ENCODE results near the gene ROBO3. TPM values are rescaled to one million over a fixed set of nuclear protein-coding genes. Genes with fewer than 3 reads are reported as not detected.

ROBO3 gene
- total RNA-seq, 4 donors from 2014 or later: 5.6 to 38.6 (median 17.0) TPM

DNA sequence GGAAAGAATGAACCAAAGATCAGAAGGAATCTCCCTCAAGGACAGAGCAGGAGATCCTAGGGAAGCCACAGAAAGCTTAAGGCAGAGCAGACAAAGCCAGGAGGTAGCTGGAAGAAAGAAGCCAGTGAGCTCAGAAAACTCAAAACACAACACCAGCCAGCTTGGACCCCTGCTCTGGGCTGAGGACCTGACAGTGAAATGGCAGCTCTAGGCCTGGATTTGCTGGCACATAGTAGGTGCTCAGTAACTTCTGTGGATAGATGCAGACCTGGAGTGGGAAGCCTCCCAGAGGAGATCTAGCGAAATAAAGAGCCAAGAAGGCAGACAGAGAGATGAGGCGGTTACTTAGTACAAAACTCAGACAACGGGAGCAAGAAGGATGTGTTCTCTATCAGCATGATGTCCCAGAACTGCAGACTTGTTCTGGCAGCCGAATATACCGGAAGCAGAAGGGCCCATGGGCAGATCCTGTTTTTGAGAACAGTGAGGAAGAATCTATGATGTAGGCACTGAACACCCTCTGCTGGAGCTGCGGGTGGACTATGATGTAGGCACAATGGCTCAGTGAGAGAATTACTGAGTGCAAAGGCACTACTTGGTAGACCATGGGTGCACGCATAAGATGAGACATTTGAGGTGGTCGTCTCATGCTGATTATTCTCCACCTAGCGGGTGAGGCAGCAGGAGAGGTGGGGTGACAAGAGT is 27.7 kb downstream of the ROBO3 start:
- no peaks in the 10 kb centered on the region for H3K36me3 ChIP-seq
- DNase-seq: no peak
- WGBS, 2 donors (ENCODE audit: low coverage in 1 of 2): 79 to 81% methylated on average over 7 to 9 of the region's 9 CpGs
- in situ Hi-C loops (cut with MboI; ENCODE audit: low pct_ligation_motif_present in 1 of 4, low pct_unique_long_range_greater_than_20kb in 1 of 4, low sequenced_read_pairs in 3 of 4) (no loop called here), intact Hi-C loops (cut with DNase I; ENCODE audit: low total_unique reads) (no loop called here)
- H3K4me3 ChIP-seq: no peak overlapping the region
- H3K27ac ChIP-seq: peak overlapping the region in 1 of 4 donors; percentile 12
- H3K4me1 ChIP-seq: no peaks in the 10 kb centered on the region
- TF ChIP-seq EP300 (IDR thresholded peaks at IDR 0.05; ENCODE audit: low read depth) (no peak), POLR2A (IDR thresholded peaks at IDR 0.05) (no peak), POLR2AphosphoS5 (IDR thresholded peaks at IDR 0.05) (no peak)
- TF ChIP-seq, protein P1, sequence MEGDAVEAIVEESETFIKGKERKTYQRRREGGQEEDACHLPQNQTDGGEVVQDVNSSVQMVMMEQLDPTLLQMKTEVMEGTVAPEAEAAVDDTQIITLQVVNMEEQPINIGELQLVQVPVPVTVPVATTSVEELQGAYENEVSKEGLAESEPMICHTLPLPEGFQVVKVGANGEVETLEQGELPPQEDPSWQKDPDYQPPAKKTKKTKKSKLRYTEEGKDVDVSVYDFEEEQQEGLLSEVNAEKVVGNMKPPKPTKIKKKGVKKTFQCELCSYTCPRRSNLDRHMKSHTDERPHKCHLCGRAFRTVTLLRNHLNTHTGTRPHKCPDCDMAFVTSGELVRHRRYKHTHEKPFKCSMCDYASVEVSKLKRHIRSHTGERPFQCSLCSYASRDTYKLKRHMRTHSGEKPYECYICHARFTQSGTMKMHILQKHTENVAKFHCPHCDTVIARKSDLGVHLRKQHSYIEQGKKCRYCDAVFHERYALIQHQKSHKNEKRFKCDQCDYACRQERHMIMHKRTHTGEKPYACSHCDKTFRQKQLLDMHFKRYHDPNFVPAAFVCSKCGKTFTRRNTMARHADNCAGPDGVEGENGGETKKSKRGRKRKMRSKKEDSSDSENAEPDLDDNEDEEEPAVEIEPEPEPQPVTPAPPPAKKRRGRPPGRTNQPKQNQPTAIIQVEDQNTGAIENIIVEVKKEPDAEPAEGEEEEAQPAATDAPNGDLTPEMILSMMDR (IDR thresholded peaks at IDR 0.05): no peak
- H3K27me3 ChIP-seq: no peaks in the 10 kb centered on the region
- no peaks in the 10 kb centered on the region for H3K9me3 ChIP-seq

DNA sequence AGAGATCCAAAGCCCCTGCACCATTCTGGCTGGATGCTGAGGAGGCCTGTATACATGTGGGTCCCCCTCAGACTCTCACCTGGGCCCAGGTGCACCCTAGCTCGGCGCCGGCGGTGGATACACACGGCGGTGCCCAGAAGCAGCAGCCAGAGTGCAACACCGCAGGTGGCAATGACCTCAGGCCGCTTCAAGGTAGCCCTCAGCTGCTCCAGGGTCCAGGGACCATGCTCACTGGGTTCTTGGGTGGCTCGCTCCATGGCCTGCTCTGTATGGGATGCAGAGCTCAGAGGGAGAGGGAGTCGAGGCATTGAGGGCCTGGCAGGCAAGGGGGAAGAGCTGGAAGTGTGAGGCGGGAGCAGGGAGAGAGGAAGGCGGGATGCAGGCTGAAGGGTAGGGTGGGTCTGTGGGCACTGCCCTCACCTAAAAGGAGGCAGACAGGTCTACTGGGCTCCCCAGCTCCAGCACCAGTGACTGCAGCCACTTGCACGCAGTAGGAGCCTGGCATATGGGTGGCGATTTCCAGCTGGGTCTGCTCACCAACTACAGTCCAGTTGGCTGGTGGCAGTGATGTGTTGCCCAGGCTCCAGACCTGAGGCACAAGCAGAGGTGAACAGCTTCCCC is 28.7 kb downstream of the ROBO3 start:
- DNase-seq: no peak
- in situ Hi-C loops (cut with MboI; ENCODE audit: low pct_ligation_motif_present in 1 of 4, low pct_unique_long_range_greater_than_20kb in 1 of 4, low sequenced_read_pairs in 3 of 4) (no loop called here), intact Hi-C loops (cut with DNase I; ENCODE audit: low total_unique reads) (no loop called here)
- Histone ChIP-seq H3K9me3 (no peaks in the 10 kb centered on the region), H3K4me3 (no peak overlapping the region), H3K4me1 (no peaks in the 10 kb centered on the region), H3K27me3 (no peaks in the 10 kb centered on the region), H3K36me3 (no peaks in the 10 kb centered on the region), H3K27ac (no peak overlapping the region)
- WGBS, 2 donors (ENCODE audit: low coverage in 1 of 2): 60 to 91% methylated on average over 1 to 10 of the region's 14 CpGs
- TF ChIP-seq POLR2AphosphoS5 (IDR thresholded peaks at IDR 0.05) (no peak), POLR2A (IDR thresholded peaks at IDR 0.05) (no peak), EP300 (IDR thresholded peaks at IDR 0.05; ENCODE audit: low read depth) (no peak)
- TF ChIP-seq, protein P1 (IDR thresholded peaks at IDR 0.05): no peak

DNA sequence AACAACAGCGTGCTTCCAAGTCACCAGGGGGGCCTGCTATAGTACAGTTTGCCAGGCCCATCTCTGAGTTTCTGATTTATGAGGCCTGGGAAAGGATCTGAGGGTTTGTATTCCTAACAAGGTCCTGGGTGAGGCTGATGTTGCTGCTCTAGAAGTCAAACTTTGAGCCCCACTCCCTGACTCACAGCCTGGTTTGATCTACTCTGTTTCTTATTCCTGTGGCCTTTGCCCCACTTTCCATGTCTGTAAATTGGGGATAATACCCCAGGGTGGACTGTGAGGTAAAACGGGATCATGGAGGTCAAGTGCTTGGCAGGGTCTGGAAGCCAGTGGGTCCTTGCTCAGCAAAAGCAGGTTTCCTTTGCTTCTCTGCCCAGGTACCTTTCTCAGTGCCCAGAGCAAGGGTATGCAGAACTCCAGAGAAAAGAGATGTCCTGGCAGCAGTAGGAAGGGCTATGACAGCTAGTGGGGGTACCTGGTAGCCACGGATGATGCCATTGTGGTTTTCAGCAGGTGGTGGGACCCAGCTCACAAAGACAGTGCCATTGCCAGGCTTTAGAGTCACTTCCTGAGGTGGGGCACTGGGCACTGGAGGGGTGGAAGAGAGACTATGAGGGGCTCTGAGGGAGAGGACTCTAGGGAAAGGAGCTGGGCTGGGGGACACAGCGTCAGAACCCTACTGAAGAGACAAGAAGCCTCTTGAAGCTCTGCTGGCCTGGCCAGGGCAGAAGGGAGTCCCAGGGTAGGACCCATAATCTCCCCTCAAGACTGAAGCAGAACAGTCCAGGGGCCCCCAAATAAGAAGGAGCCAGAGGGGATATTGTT is 29.6 kb downstream of the ROBO3 start:
- 58 to 100% methylated on average over 1 to 4 of the region's 4 CpGs for WGBS, 2 donors (ENCODE audit: low coverage in 1 of 2)
- TF ChIP-seq POLR2AphosphoS5 (IDR thresholded peaks at IDR 0.05) (no peak), EP300 (IDR thresholded peaks at IDR 0.05; ENCODE audit: low read depth) (no peak), POLR2A (IDR thresholded peaks at IDR 0.05) (no peak)
- TF ChIP-seq, protein P1 (IDR thresholded peaks at IDR 0.05): no peak
- DNase-seq: no peak
- Histone ChIP-seq H3K9me3 (no peaks in the 10 kb centered on the region), H3K4me1 (no peaks in the 10 kb centered on the region), H3K4me3 (no peak overlapping the region), H3K27me3 (no peaks in the 10 kb centered on the region), H3K27ac (no peak overlapping the region), H3K36me3 (no peaks in the 10 kb centered on the region)
- in situ Hi-C loops (cut with MboI; ENCODE audit: low pct_ligation_motif_present in 1 of 4, low pct_unique_long_range_greater_than_20kb in 1 of 4, low sequenced_read_pairs in 3 of 4) (no loop called here), intact Hi-C loops (cut with DNase I; ENCODE audit: low total_unique reads) (no loop called here)

DNA sequence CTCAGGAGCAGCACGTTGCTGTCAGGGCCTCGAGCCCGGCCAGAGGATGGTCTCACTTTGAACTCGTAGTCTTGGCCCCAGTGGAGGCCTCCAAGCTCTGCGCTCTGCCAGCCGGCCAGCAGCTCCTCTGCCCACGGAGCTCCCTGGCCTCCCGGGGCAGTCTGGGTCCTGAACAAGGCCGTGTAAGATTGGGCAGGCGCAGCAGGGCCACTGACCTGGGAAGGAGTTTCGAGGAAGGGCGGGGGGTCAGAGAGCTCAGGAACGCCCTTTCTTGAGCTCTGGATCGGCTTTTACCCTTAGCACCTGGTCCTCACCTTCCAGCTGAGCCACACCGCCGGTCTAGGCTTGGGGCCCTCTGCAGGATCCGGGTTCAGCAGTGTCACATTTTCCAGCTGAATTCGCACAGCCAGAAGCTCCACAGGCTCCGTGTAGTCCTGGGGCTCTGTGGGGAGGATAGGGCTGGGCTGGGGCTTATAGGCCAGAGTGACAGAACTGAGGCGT is 30.3 kb downstream of the ROBO3 start:
- 83% methylated on average over 20 of the region's 20 CpGs; no CpG with 5 or more reads in 1 of the 2 donors for WGBS, 2 donors (ENCODE audit: low coverage in 1 of 2)
- DNase-seq: no peak
- Histone ChIP-seq H3K4me3 (no peak overlapping the region), H3K36me3 (no peaks in the 10 kb centered on the region), H3K4me1 (no peaks in the 10 kb centered on the region), H3K27ac (peak overlapping the region in 2 of 4 donors; percentile 7 to 12), H3K9me3 (no peaks in the 10 kb centered on the region), H3K27me3 (peaks cover 4% of the 10 kb centered on the region)
- intact Hi-C loops (cut with DNase I; ENCODE audit: low total_unique reads): no loop called here
- TF ChIP-seq POLR2A (IDR thresholded peaks at IDR 0.05) (no peak), POLR2AphosphoS5 (IDR thresholded peaks at IDR 0.05) (no peak), EP300 (IDR thresholded peaks at IDR 0.05; ENCODE audit: low read depth) (no peak)
- TF ChIP-seq, protein P1 (IDR thresholded peaks at IDR 0.05): no peak
- in situ Hi-C loops (cut with MboI; ENCODE audit: low pct_ligation_motif_present in 1 of 4, low pct_unique_long_range_greater_than_20kb in 1 of 4, low sequenced_read_pairs in 3 of 4): no loop called here

Measured in transverse colon (tissue), 4 donors.